Measurements from ENCODE around the gene LIMK1.
"Not testable (repeated sequence)": the region's sequence is repeated elsewhere in the genome, so short reads cannot be mapped to it uniquely, and the experiment has no call there.

Gene LIMK1

GRCh38 chr7:74106846-74107245 is 23.2 kb downstream of the LIMK1 start:
- no peak for TF ChIP-seq CTCF (IDR thresholded peaks at IDR 0.05)
- Histone ChIP-seq H3K4me3 (no peak overlapping the region), H3K27ac (no peak overlapping the region)
- DNase-seq (ENCODE audit: low spot score): no peak

- no peak for TF ChIP-seq CTCF (IDR thresholded peaks at IDR 0.05)
- Histone ChIP-seq H3K4me3 (no peak overlapping the region), H3K27ac (no peak overlapping the region)
- no peak for DNase-seq (ENCODE audit: low spot score)
Observed at GRCh38 chr7:74115326-74115725, 31.7 kb downstream of the LIMK1 start.

- TF ChIP-seq CTCF (IDR thresholded peaks at IDR 0.05): no peak
- no peak overlapping the region for H3K4me3 ChIP-seq
- no peak for DNase-seq (ENCODE audit: low spot score)
- no peak overlapping the region for H3K27ac ChIP-seq
Observed at GRCh38 chr7:74116356-74116755, 32.8 kb downstream of the LIMK1 start.

GRCh38 chr7:74119831-74120230 is 36.2 kb downstream of the LIMK1 start:
- no peak for DNase-seq (ENCODE audit: low spot score)
- TF ChIP-seq CTCF (IDR thresholded peaks at IDR 0.05): no peak
- H3K27ac ChIP-seq: no peak overlapping the region
- H3K4me3 ChIP-seq: no peak overlapping the region

DNA sequence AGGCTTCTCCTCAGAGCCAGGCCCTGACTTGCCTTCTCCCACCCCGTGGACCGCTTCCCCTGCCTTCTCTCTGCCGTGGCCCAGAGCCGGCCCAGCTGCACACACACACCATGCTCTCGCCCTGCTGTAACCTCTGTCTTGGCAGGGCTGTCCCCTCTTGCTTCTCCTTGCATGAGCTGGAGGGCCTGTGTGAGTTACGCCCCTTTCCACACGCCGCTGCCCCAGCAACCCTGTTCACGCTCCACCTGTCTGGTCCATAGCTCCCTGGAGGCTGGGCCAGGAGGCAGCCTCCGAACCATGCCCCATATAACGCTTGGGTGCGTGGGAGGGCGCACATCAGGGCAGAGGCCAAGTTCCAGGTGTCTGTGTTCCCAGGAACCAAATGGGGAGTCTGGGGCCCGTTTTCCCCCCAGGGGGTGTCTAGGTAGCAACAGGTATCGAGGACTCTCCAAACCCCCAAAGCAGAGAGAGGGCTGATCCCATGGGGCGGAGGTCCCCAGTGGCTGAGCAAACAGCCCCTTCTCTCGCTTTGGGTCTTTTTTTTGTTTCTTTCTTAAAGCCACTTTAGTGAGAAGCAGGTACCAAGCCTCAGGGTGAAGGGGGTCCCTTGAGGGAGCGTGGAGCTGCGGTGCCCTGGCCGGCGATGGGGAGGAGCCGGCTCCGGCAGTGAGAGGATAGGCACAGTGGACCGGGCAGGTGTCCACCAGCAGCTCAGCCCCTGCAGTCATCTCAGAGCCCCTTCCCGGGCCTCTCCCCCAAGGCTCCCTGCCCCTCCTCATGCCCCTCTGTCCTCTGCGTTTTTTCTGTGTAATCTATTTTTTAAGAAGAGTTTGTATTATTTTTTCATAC is 38.0 kb downstream of the LIMK1 start:
- H3K4me3 ChIP-seq: no peak overlapping the region
- TF ChIP-seq CTCF (IDR thresholded peaks at IDR 0.05): no peak
- H3K27ac ChIP-seq: no peak overlapping the region
- DNase-seq (ENCODE audit: low spot score): no peak

DNA sequence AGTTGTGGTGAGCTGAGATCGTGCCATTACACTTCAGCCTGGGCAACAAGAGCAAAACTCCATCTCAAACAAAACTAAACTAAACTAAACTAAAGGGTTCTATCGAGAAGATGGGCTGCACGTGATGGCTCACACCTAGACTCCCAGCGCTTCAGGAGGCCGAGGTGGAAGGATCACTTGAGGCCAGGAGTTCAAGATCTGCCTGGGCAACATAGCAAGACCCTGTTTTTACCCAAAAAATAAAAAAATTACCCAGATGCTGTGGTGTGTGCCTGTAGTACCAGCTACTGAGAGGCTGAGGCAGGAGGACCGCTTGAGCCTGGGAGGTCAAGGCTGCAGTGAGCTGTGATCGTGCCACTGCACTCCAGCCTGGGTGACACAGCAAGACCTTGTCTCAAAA is 40.3 kb downstream of the LIMK1 start:
- not testable (repeated sequence) for H3K4me3 ChIP-seq; H3K27ac ChIP-seq; DNase-seq (ENCODE audit: low spot score)

DNA sequence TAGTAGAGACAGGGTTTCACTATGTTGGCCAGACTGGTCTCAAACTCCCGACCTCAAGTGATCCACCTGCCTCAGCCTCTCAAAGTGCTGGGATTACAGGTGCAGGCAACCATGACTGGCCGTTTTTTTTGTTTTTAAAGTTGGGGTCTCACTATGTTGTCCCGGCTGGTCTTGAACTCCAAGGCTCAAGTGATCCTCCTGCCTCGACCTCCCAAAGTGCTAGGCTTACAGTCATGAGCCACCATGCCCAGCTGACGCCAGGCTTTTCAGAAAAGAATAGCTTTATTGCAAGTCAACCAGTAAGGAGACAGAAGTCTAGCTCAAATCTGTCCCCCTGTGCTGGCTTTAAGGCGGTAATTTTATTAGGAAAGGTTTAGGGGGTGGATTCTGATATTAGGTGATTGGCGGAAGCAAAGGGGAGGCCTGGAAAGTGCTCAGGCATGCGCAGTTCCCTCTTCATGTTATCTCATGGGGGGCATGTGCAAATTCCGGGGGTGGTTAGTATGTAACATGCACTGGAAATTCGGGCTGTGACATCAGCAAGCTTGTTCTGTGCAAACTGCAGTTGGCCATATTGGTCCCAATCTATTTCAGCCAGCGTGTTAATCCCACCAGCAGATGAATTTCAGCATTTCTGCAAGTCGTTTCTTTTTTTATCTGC is 42.7 kb downstream of the LIMK1 start:
- no peak for DNase-seq (ENCODE audit: low spot score)
- no peak for TF ChIP-seq CTCF (IDR thresholded peaks at IDR 0.05)
- Histone ChIP-seq H3K27ac (no peak overlapping the region), H3K4me3 (no peak overlapping the region)
